Tibial artery (tissue), 4 donors: ENCODE data around the gene NUMB.

Source experiments
- DNase-seq, 2 donors: peaks; one replicate each; pipeline ENCODE4 v3.0.0-alpha.2; 2019
- H3K27ac ChIP-seq, 2 donors: fragments of 200-600 bp; sonication (generic) in 1 of 2; 1 replicate in 1 of 2; 2 replicates in 1 of 2; pipeline ENCODE4 v1.5.1; 2018 to 2019; ENCODE audit warnings: mild to moderate bottlenecking in 1 of 2
- H3K27me3 ChIP-seq, 2 donors: fragments of 200-600 bp; sonication (generic) in 1 of 2; one replicate each; pipeline versions ENCODE4 v1.5.1 to v1.6.0; 2016 to 2019
- H3K36me3 ChIP-seq, 3 donors: fragments of 200-600 bp; sonication (generic) in 2 of 3; one replicate each; pipeline ENCODE4 v1.5.1; 2016 to 2019; ENCODE audit warnings: mild to moderate bottlenecking in 2 of 3
- H3K4me1 ChIP-seq, 4 donors: fragments of 200-600 bp; sonication (generic) in 2 of 4; 1 replicate in 3 of 4; 2 replicates in 1 of 4; pipeline ENCODE4 v1.5.1; 2016 to 2019
- H3K4me3 ChIP-seq, 2 donors: fragments of 200-600 bp; sonication (generic) in 1 of 2; 1 replicate in 1 of 2; 2 replicates in 1 of 2; pipeline ENCODE4 v1.5.1; 2018 to 2019; ENCODE audit warnings: mild to moderate bottlenecking in 2 of 2
- H3K9me3 ChIP-seq, 3 donors: fragments of 200-600 bp; sonication (generic) in 1 of 3; one replicate each; pipeline ENCODE4 v1.5.1; 2016 to 2019
- CTCF ChIP-seq, 2 experiments: fragments of 200-600 bp in 1 of 2; fragments of 450-650 bp in 1 of 2; IDR thresholded peaks; one replicate each; pipeline ENCODE4 v1.5.1; 2017 to 2019; ENCODE audit warnings: antibody characterized with exemption in 2 of 2, mild to moderate bottlenecking in 1 of 2, moderate library complexity in 1 of 2
- intact Hi-C: fragments of 100-400 bp; cut with DNase I; formaldehyde crosslinking; loops from one replicate; pipeline ENCODE4 v1.15.0; 2023; ENCODE audit warnings: low total_unique reads

Gene NUMB

GRCh38 chr14:73242357-73242901 lies 215.9 kb downstream of the NUMB start:
- TF ChIP-seq CTCF (IDR thresholded peaks at IDR 0.05) = no peak
- no peak overlapping the region for H3K27ac ChIP-seq
- H3K4me3 ChIP-seq = no peak overlapping the region
- no peaks in the 10 kb centered on the region for H3K36me3 ChIP-seq
- no peak for DNase-seq
- peaks cover 0 to 46% (median 36%) of the 10 kb centered on the region in 4 donors for H3K4me1 ChIP-seq
- intact Hi-C loops = no loop called here
- H3K9me3 ChIP-seq = no peaks in the 10 kb centered on the region
- H3K27me3 ChIP-seq = peaks cover 0 to 63% of the 10 kb centered on the region in 2 donors

GRCh38 chr14:73241481-73242165 lies 216.7 kb downstream of the NUMB start:
- intact Hi-C loops = no loop called here
- peaks cover 0 to 52% (median 39%) of the 10 kb centered on the region in 4 donors for H3K4me1 ChIP-seq
- H3K27ac ChIP-seq = no peak overlapping the region
- no peak for TF ChIP-seq CTCF (IDR thresholded peaks at IDR 0.05)
- H3K27me3 ChIP-seq = peaks cover 0 to 69% of the 10 kb centered on the region in 2 donors
- no peaks in the 10 kb centered on the region for H3K9me3 ChIP-seq
- no peak for DNase-seq
- no peak overlapping the region for H3K4me3 ChIP-seq
- no peaks in the 10 kb centered on the region for H3K36me3 ChIP-seq

GRCh38 chr14:73240816-73241480 lies 217.4 kb downstream of the NUMB start:
- Histone ChIP-seq H3K9me3 (no peaks in the 10 kb centered on the region), H3K27ac (no peak overlapping the region), H3K27me3 (peaks cover 0 to 74% of the 10 kb centered on the region in 2 donors), H3K4me3 (no peak overlapping the region), H3K36me3 (no peaks in the 10 kb centered on the region), H3K4me1 (peaks cover 0 to 51% (median 37%) of the 10 kb centered on the region in 4 donors)
- intact Hi-C loops = no loop called here
- no peak for TF ChIP-seq CTCF (IDR thresholded peaks at IDR 0.05)
- peak in 1 of 2 donors; percentile 45 for DNase-seq

GRCh38 chr14:73239393-73240241 lies 218.7 kb downstream of the NUMB start:
- DNase-seq = peak in 1 of 2 donors; percentile 77
- intact Hi-C loops = no loop called here
- peak overlapping the region in 1 of 2 donors; percentile 20 for H3K27ac ChIP-seq
- H3K9me3 ChIP-seq = no peaks in the 10 kb centered on the region
- peak overlapping the region; percentile 41 to 50 for H3K4me3 ChIP-seq
- no peak for TF ChIP-seq CTCF (IDR thresholded peaks at IDR 0.05)
- peaks cover 0 to 44% (median 31%) of the 10 kb centered on the region in 4 donors for H3K4me1 ChIP-seq
- peaks cover 0 to 74% of the 10 kb centered on the region in 2 donors for H3K27me3 ChIP-seq
- H3K36me3 ChIP-seq = no peaks in the 10 kb centered on the region

- no peak overlapping the region for H3K27ac ChIP-seq
- peaks cover 0 to 75% of the 10 kb centered on the region in 2 donors for H3K27me3 ChIP-seq
- peaks cover 0 to 44% (median 31%) of the 10 kb centered on the region in 4 donors for H3K4me1 ChIP-seq
- H3K4me3 ChIP-seq = peak overlapping the region in 1 of 2 donors; percentile 50
- H3K36me3 ChIP-seq = no peaks in the 10 kb centered on the region
- no peak for TF ChIP-seq CTCF (IDR thresholded peaks at IDR 0.05)
- intact Hi-C loops = no loop called here
- H3K9me3 ChIP-seq = no peaks in the 10 kb centered on the region
- DNase-seq = peak in 1 of 2 donors; percentile 20
Measured at GRCh38 chr14:73238941-73239340, 219.4 kb downstream of the NUMB start.
